Measurements from ENCODE around the gene GRIN2B.

Gene GRIN2B

DNA sequence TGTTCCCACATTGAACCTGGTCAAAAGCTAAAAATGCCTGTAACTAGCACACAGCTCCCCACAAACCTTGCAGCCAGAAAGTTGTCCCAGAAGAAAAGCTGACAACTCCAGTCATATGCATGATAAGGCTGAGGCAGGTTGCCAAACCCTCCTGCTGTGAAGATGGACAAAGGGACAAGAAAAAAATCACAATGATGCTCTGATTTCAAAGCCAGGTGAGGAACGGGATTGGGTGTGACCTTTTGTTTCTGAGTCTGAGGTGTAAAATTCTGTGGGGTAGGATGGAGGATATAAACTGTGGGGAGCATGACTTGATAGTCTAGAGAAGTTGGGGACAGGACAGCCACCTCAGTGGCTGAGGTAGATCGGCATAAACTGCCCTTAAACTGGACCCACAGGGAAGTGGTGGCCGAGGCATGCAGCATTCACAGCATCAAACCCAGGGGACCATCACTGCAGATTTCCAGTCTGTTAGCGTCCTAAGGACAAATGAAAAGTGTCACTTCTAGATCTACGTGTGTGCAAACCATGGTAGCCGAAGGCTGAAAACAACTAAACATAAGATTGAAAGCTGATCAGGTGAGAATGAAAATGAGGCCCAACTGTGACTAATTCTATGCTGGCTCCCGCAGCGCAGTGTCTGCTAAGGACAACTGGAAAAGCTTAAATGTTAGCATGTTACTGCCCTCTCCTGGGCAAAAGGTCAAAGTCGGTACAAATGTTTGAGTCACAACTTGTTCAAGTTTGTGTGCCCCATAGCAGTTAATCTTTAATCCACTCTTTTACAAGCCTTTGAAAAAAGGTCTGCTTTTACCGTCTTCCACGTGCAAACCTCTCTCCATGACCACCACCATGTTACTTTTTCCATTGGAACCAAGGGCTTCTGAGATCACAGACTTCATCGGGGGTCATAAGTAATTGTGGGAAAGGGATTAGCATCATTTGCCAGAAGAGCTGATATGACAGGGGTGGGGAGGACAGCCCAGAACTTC lies 39.8 kb downstream of the GRIN2B start:
- TF ChIP-seq SIN3A (IDR thresholded peaks at IDR 0.05; ENCODE audit: borderline replicate concordance, insufficient read depth, low read length) (no peak), POLR2AphosphoS5 (IDR thresholded peaks at IDR 0.05; ENCODE audit: low read depth, low read length) (no peak), FOXP2 (optimal IDR thresholded peaks at IDR 0.05; ENCODE audit: borderline replicate concordance, extremely low read depth, extremely low read length, insufficient read depth) (no peak), TAF1 (IDR thresholded peaks at IDR 0.05; ENCODE audit: borderline replicate concordance, insufficient read depth, low read length) (no peak)
- TF ChIP-seq, protein P1, sequence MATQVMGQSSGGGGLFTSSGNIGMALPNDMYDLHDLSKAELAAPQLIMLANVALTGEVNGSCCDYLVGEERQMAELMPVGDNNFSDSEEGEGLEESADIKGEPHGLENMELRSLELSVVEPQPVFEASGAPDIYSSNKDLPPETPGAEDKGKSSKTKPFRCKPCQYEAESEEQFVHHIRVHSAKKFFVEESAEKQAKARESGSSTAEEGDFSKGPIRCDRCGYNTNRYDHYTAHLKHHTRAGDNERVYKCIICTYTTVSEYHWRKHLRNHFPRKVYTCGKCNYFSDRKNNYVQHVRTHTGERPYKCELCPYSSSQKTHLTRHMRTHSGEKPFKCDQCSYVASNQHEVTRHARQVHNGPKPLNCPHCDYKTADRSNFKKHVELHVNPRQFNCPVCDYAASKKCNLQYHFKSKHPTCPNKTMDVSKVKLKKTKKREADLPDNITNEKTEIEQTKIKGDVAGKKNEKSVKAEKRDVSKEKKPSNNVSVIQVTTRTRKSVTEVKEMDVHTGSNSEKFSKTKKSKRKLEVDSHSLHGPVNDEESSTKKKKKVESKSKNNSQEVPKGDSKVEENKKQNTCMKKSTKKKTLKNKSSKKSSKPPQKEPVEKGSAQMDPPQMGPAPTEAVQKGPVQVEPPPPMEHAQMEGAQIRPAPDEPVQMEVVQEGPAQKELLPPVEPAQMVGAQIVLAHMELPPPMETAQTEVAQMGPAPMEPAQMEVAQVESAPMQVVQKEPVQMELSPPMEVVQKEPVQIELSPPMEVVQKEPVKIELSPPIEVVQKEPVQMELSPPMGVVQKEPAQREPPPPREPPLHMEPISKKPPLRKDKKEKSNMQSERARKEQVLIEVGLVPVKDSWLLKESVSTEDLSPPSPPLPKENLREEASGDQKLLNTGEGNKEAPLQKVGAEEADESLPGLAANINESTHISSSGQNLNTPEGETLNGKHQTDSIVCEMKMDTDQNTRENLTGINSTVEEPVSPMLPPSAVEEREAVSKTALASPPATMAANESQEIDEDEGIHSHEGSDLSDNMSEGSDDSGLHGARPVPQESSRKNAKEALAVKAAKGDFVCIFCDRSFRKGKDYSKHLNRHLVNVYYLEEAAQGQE (IDR thresholded peaks at IDR 0.05; ENCODE audit: insufficient read depth in 1 of 2, low read depth in 2 of 2, low read length in 2 of 2) = no peak

DNA sequence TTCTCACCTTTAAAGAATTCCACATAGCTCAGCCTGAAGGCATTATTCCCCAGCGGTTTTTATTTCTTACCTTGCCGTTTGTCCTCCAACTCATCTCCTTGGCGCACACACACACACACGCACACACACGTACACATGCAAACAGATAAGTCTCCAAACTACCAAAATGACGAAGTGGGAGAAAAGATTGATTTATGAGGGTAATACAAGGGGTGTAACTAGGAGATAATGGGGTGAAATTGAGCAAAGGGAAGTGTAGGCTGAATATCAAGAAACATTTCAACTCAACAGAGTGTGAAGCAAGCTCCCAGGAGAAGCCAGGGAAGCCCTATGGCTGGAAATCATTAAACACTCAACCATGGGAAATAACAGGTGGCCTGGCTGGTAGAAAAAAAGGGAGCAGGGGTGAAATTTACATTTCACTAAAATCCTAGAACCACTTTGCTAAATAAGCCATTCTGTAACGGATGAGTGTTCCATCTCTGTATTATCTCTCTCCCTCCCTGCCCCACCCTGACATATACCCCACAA lies 41.0 kb downstream of the GRIN2B start:
- no peak for TF ChIP-seq POLR2AphosphoS5 (IDR thresholded peaks at IDR 0.05; ENCODE audit: low read depth, low read length)
- no peak for TF ChIP-seq FOXP2 (optimal IDR thresholded peaks at IDR 0.05; ENCODE audit: borderline replicate concordance, extremely low read depth, extremely low read length, insufficient read depth)
- TF ChIP-seq, protein P1 (IDR thresholded peaks at IDR 0.05; ENCODE audit: insufficient read depth in 1 of 2, low read depth in 2 of 2, low read length in 2 of 2) = no peak
- TF ChIP-seq TAF1 (IDR thresholded peaks at IDR 0.05; ENCODE audit: borderline replicate concordance, insufficient read depth, low read length) = no peak

DNA sequence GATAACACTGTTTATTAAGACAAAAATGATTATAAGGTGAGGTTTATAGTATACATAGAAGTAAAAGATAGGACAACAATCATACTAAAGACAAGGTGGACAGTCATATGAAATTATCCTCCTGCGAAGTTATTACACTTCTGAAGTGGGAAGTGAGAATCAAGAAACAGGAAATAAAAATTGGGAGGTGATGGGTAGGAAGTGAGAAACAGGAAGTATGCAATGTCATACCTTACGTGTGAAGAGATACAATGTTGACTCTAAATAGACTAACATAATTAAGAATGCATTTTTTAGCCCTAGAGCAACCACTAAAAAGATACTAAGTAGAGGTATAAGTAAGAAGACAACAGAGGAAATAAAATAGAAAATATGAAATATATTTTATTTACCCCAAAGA lies 43.7 kb downstream of the GRIN2B start:
- TF ChIP-seq TAF1 (IDR thresholded peaks at IDR 0.05; ENCODE audit: borderline replicate concordance, insufficient read depth, low read length) = no peak
- no peak for TF ChIP-seq POLR2AphosphoS5 (IDR thresholded peaks at IDR 0.05; ENCODE audit: low read depth, low read length)
- no peak for TF ChIP-seq SIN3A (IDR thresholded peaks at IDR 0.05; ENCODE audit: borderline replicate concordance, insufficient read depth, low read length)
- no peak for TF ChIP-seq FOXP2 (optimal IDR thresholded peaks at IDR 0.05; ENCODE audit: borderline replicate concordance, extremely low read depth, extremely low read length, insufficient read depth)

DNA sequence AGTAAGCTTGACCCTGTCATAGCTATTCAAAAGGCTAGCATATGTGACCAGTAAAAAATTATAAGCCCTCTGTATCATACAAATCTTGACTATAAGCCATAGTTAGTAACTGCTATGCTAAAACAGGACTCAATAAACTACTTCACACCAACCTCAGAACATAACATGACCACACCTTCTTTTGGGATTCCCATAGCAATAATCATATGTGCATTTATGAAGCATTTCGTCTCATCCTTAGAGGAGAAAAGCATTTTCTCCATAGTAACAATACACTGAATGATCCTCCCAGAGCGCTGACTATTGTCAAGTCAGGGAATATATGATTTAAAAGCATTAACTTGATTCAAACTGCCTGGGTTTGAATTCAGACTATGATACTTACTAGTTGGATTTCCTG lies 46.2 kb downstream of the GRIN2B start:
- TF ChIP-seq, protein P1 (IDR thresholded peaks at IDR 0.05; ENCODE audit: insufficient read depth in 1 of 2, low read depth in 2 of 2, low read length in 2 of 2) = no peak
- no peak for TF ChIP-seq SIN3A (IDR thresholded peaks at IDR 0.05; ENCODE audit: borderline replicate concordance, insufficient read depth, low read length)
- no peak for TF ChIP-seq TAF1 (IDR thresholded peaks at IDR 0.05; ENCODE audit: borderline replicate concordance, insufficient read depth, low read length)
- TF ChIP-seq FOXP2 (optimal IDR thresholded peaks at IDR 0.05; ENCODE audit: borderline replicate concordance, extremely low read depth, extremely low read length, insufficient read depth) = no peak
- TF ChIP-seq POLR2AphosphoS5 (IDR thresholded peaks at IDR 0.05; ENCODE audit: low read depth, low read length) = no peak

All from PFSK-1 (cell line).